WERI-Rb-1 (cell line): Measurements from ENCODE around the gene AURKA.

Experiments
- DNase-seq: peaks from one replicate; pipeline ENCODE4 v3.0.0-alpha.2; 2020
- H3K27ac ChIP-seq: fragments of 250-450 bp; sonication (Bioruptor Pico); 2 replicates; pipeline ENCODE4 v1.5.1; 2020; ENCODE audit warnings: mild to moderate bottlenecking, moderate library complexity
- H3K27me3 ChIP-seq: fragments of 250-450 bp; sonication (Bioruptor Pico); 2 replicates; pipeline ENCODE4 v1.5.1; 2021; ENCODE audit warnings: mild to moderate bottlenecking, low read depth, moderate library complexity; ENCODE audit not compliant: insufficient read depth, severe bottlenecking
- H3K36me3 ChIP-seq: fragments of 250-450 bp; sonication (Bioruptor Pico); 2 replicates; pipeline ENCODE4 v1.5.1; 2020; ENCODE audit warnings: mild to moderate bottlenecking, moderate library complexity
- H3K4me3 ChIP-seq: 2 replicates; pipeline ENCODE4 v1.5.1; 2011; ENCODE audit warnings: low read depth, mild to moderate bottlenecking, control low read depth, low read length
- H3K9me3 ChIP-seq: fragments of 250-450 bp; sonication (Bioruptor Pico); 2 replicates; pipeline ENCODE4 v1.5.1; 2021; ENCODE audit warnings: mild to moderate bottlenecking, moderate library complexity; ENCODE audit not compliant: severe bottlenecking
- TF ChIP-seq, protein P1 (sequence below): IDR thresholded peaks from 2 replicates; pipeline ENCODE4 v1.5.1; 2011; ENCODE audit warnings: low read depth, mild to moderate bottlenecking, control low read depth, inconsistent platforms, low read length

Gene AURKA

DNA sequence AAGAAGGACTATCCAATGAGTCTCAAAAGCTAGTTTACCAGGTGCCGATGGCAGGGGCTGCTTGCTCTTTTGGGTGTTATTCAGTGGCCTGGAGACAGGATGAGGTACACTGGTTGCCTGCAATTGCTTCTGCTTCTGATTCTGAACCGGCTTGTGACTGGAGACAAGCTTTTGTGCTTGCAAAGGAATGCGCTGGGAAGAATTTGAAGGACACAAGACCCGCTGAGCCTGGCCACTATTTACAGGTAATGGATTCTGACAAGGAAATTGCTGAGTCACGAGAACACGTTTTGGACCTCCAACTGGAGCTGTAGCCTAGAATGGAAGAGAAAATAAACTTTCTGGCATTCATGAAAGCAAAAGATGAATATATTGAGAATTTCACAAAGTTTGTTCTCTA is 5.8 kb downstream of the AURKA start:
- no peak overlapping the region for H3K4me3 ChIP-seq
- H3K36me3 ChIP-seq = peaks cover 89% of the 10 kb centered on the region
- H3K27ac ChIP-seq = no peak overlapping the region
- H3K27me3 ChIP-seq = no peaks in the 10 kb centered on the region
- DNase-seq = no peak
- H3K9me3 ChIP-seq = no peaks in the 10 kb centered on the region
- TF ChIP-seq, protein P1, sequence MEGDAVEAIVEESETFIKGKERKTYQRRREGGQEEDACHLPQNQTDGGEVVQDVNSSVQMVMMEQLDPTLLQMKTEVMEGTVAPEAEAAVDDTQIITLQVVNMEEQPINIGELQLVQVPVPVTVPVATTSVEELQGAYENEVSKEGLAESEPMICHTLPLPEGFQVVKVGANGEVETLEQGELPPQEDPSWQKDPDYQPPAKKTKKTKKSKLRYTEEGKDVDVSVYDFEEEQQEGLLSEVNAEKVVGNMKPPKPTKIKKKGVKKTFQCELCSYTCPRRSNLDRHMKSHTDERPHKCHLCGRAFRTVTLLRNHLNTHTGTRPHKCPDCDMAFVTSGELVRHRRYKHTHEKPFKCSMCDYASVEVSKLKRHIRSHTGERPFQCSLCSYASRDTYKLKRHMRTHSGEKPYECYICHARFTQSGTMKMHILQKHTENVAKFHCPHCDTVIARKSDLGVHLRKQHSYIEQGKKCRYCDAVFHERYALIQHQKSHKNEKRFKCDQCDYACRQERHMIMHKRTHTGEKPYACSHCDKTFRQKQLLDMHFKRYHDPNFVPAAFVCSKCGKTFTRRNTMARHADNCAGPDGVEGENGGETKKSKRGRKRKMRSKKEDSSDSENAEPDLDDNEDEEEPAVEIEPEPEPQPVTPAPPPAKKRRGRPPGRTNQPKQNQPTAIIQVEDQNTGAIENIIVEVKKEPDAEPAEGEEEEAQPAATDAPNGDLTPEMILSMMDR = no peak

DNA sequence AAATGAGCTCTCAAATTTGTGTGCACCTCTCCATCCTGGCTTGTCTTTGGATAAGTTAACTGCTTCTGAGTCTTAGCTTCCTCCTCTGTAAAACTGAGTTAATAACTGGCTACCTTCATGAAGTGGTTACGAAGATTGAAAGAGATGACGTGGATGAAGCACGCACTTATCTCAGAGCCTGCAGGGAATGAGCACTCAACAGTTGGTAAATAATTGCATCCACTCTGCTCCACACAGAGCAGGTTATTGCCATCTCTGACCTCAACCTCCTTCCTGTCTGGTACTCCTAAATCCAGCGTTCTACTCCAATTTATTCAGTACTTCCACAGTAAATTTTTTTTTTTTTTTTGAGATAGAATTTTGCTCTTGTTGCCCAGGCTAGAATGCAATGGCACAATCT is 6.9 kb downstream of the AURKA start:
- Histone ChIP-seq H3K27me3 (no peaks in the 10 kb centered on the region), H3K27ac (no peak overlapping the region), H3K4me3 (no peak overlapping the region), H3K9me3 (no peaks in the 10 kb centered on the region), H3K36me3 (peaks cover 93% of the 10 kb centered on the region)
- TF ChIP-seq, protein P1 = no peak
- DNase-seq = no peak

DNA sequence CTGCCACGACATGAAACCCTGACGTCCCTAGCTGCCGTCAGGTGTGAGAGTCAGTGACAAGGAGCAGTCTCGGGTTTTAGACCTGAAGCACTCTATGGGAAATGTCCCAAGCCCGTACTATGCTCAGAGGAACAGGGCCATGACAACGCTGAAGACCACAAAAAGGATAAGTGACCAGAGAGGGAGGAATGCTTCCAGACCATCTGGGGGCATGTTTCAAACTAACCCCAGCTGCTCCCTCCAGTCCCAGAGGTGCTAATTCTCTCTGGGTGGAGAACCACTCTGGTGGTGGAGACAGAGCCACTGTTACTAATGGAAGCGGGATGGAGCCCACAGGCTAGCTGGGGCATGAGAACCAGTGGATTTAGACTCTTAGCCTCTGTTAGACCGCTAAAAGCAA is 8.7 kb downstream of the AURKA start:
- H3K36me3 ChIP-seq = peaks cover 89% of the 10 kb centered on the region
- H3K27ac ChIP-seq = no peak overlapping the region
- H3K4me3 ChIP-seq = no peak overlapping the region
- no peaks in the 10 kb centered on the region for H3K27me3 ChIP-seq
- no peaks in the 10 kb centered on the region for H3K9me3 ChIP-seq
- TF ChIP-seq, protein P1 = no peak
- DNase-seq = no peak

DNA sequence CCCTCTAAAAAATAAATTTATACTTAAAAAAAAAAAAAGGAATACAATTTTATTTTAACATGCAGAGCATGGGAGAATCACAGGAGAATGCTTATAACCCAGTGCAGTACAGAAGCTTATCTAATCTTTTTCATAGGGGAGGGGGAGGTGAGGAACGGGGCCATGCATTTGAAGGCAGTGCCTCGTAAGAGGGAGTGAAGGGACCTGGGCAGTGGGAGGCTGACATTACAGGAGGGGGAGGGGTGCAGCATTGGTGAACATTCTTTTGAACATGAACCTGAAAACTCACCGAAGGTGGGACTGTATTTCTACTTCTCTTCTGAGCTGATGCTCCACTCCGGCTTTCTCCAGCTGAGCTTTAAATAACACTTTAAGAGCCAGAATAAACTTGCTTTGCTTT is 9.3 kb downstream of the AURKA start:
- TF ChIP-seq, protein P1 = no peak
- Histone ChIP-seq H3K36me3 (peaks cover 89% of the 10 kb centered on the region), H3K27me3 (no peaks in the 10 kb centered on the region), H3K27ac (no peak overlapping the region), H3K4me3 (no peak overlapping the region), H3K9me3 (no peaks in the 10 kb centered on the region)
- no peak for DNase-seq

DNA sequence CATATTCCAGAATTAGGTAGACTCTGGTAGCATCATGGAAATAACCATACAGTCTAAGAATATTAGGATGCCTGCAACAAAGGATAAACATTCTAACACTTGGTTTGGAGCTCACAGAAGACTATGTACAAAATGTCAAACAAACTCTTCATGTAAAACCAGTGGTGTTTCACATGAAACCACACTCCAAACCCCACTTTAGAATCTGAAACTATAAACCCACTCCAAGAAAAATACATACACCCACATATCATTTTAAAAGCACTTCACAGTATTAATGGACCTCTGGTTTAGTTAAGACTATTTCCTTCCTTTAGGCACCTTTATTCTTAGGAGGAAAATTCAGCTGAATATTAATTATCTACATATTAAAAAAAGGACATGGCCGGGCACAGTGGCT is 10.5 kb downstream of the AURKA start:
- Histone ChIP-seq H3K4me3 (no peak overlapping the region), H3K9me3 (no peaks in the 10 kb centered on the region), H3K27ac (no peak overlapping the region), H3K27me3 (no peaks in the 10 kb centered on the region), H3K36me3 (peaks cover 89% of the 10 kb centered on the region)
- TF ChIP-seq, protein P1 = no peak
- no peak for DNase-seq

DNA sequence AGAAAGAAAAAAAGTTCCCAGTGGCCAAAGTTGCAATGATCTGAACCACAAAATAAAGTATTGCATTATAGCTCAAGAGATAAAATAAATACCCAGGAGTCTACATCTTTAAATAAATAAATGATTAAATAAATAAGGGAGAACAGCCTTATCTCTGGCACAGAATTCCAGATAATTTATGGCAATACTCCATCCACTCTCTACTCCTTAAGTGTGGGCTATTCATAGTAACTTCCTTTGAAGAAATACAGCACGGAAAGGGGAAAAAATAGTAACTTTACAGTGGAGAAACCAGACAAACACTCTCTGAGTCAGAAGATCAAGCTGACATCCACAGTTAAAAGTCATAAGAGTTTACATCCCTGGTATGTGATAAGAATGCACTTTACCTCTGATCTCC is 11.6 kb downstream of the AURKA start:
- no peak for DNase-seq
- Histone ChIP-seq H3K36me3 (peaks cover 89% of the 10 kb centered on the region), H3K27ac (no peak overlapping the region), H3K9me3 (no peaks in the 10 kb centered on the region), H3K27me3 (no peaks in the 10 kb centered on the region), H3K4me3 (no peak overlapping the region)
- TF ChIP-seq, protein P1 = no peak
